GM19025 (cell line): ENCODE measurements around the gene TMEM39A.

Experiments
- ATAC-seq: cut with Tn5 transposase; IDR thresholded peaks from one replicate; pipeline ENCODE4 v1.9.1; 2021; ENCODE audit warnings: mild to moderate bottlenecking, low read depth, moderate library complexity; ENCODE audit not compliant: unreplicated experiment

Gene TMEM39A

GRCh38 chr3:119401503-119402440 lies 61.6 kb downstream of the TMEM39A start:
- ATAC-seq: peak; percentile 56

GRCh38 chr3:119401069-119401468 lies 62.3 kb downstream of the TMEM39A start:
- peak; percentile 27 for ATAC-seq

- no peak for ATAC-seq
Measured at GRCh38 chr3:119400466-119400865, 62.9 kb downstream of the TMEM39A start.

- ATAC-seq: no peak
Measured at GRCh38 chr3:119396870-119397269, 66.5 kb downstream of the TMEM39A start.

GRCh38 chr3:119395923-119396358 lies 67.5 kb downstream of the TMEM39A start:
- peak; percentile 76 for ATAC-seq

- no peak for ATAC-seq
Measured at GRCh38 chr3:119388577-119388976, 74.8 kb downstream of the TMEM39A start.

- no peak for ATAC-seq
Measured at GRCh38 chr3:119382134-119382533, 81.3 kb downstream of the TMEM39A start.

- ATAC-seq: no peak
Measured at GRCh38 chr3:119380697-119381096, 82.7 kb downstream of the TMEM39A start.
